Nephron progenitor cell (in vitro differentiated cells): Measurements from ENCODE around the gene C1orf226.

ENCODE experiments used
- DNase-seq: peaks from one replicate; pipeline ENCODE4 v3.0.0; 2021
- H3K27ac Mint-ChIP-seq: 2 replicates; pipeline ENCODE4 v1.8.0; 2021; ENCODE audit warnings: mild to moderate bottlenecking, moderate library complexity, mixed read lengths
- H3K27me3 Mint-ChIP-seq: 2 replicates; pipeline ENCODE4 v1.8.0; 2021; ENCODE audit warnings: mild to moderate bottlenecking, low read depth, mixed read lengths; ENCODE audit not compliant: poor library complexity
- H3K36me3 Mint-ChIP-seq: 2 replicates; pipeline ENCODE4 v1.8.0; 2021; ENCODE audit warnings: low read depth, mixed read lengths
- H3K4me1 Mint-ChIP-seq: 2 replicates; pipeline ENCODE4 v1.8.0; 2021; ENCODE audit warnings: mixed read lengths
- H3K4me3 Mint-ChIP-seq: 2 replicates; pipeline ENCODE4 v1.8.0; 2021; ENCODE audit warnings: mild to moderate bottlenecking, moderate library complexity, mixed read lengths
- H3K9me3 Mint-ChIP-seq: 2 replicates; pipeline ENCODE4 v1.8.0; 2021; ENCODE audit warnings: mild to moderate bottlenecking, moderate library complexity, mixed read lengths
- TF ChIP-seq, protein P1 (sequence below): fragments of 200-600 bp; sonication (generic); IDR thresholded peaks from 2 replicates; pipeline ENCODE4 v1.5.0; 2021; ENCODE audit warnings: antibody characterized with exemption

The C1orf226 gene

DNA sequence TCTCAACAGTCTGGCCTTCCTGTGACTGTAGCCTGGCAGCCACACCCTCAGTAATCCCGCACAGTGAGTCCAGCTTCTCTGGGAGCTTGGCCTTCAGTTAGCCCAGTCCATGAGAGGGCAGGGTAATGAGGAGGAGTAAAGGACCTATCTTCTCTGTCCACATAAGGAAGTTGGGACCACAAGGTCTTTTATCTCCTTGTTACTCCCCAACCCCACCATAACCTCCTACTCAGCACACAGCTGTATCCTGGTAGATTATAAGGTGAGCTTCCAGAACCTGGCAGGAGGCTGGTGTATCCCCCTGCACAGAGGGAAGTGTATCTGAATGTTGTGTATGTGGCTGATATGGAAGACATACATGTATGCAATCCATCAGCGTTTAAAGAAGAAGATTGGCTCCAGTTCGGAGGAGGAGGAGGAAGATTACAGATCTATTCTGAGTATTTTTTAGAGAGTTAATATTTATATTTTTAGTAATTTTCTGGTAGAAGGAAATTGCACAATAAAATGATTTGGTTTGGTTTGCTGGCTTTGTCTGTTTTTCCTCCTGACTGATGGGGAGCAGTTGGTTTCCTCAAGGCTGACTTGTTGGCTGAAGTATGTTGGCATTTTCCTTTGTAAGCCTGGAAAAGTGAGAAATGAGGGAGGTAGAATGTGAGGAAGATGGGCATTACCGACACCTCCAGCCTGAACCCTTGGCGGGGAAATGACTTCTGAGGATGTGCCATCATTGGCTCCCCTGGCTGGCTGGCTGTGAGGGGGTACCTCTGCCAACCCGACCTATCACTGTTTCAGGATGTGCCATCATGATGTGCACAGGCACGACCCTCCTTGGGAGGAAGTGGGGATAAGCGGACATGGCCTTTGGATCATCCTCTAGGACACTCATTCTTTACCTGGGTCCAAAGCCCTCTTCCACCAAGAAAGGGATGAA is 5.0 kb downstream of the C1orf226 start:
- Mint-ChIP-seq H3K4me1 (peaks cover 43% of the 10 kb centered on the region), H3K27me3 (peaks cover 10% of the 10 kb centered on the region), H3K27ac (no peak overlapping the region), H3K9me3 (no peaks in the 10 kb centered on the region), H3K4me3 (no peak overlapping the region), H3K36me3 (peaks cover 4% of the 10 kb centered on the region)
- no peak for DNase-seq
- TF ChIP-seq, protein P1, sequence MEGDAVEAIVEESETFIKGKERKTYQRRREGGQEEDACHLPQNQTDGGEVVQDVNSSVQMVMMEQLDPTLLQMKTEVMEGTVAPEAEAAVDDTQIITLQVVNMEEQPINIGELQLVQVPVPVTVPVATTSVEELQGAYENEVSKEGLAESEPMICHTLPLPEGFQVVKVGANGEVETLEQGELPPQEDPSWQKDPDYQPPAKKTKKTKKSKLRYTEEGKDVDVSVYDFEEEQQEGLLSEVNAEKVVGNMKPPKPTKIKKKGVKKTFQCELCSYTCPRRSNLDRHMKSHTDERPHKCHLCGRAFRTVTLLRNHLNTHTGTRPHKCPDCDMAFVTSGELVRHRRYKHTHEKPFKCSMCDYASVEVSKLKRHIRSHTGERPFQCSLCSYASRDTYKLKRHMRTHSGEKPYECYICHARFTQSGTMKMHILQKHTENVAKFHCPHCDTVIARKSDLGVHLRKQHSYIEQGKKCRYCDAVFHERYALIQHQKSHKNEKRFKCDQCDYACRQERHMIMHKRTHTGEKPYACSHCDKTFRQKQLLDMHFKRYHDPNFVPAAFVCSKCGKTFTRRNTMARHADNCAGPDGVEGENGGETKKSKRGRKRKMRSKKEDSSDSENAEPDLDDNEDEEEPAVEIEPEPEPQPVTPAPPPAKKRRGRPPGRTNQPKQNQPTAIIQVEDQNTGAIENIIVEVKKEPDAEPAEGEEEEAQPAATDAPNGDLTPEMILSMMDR, result no peak

DNA sequence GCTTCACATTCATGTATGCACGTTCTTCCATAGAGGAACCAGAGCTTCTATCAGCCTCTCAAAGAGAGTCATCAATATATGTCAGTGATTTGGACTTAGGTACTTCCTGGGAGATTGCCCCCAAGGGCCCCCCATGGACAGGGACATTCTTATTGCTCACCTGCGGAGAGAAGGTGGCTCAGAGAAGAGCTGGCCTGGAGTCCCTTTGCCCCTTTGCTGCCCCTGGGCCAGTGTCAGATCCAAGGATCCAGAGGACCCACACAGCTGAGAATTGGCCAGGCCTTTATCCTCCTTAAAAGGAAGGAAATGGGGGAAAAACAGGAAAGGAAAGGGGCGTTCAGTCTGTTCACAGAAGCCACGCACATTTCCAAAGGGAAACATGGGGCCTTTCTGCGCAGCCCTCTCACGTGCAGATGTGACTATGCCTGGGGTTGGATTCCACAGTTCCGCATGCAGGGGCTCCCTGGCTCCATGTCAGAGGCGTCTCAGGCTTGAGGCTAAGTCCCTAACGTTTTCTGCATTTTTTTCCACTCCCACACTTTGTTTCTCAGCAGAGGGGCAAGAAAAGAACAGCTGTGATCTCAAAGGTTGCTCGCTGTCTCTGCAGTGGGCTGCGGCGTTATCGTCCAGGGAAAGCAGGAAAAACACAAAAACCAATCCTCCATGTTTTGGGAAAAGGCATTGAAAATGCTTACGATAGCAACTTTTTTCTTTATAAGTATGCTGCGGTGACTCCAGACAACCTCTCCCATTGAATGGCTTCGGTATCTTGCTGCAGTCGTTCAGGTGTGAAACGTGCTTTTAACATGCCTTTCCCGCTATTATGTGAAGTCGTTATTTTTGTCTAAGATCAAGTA is 5.9 kb downstream of the C1orf226 start:
- H3K4me3 Mint-ChIP-seq, result no peak overlapping the region
- peaks cover 4% of the 10 kb centered on the region for H3K36me3 Mint-ChIP-seq
- H3K9me3 Mint-ChIP-seq, result no peaks in the 10 kb centered on the region
- TF ChIP-seq, protein P1, result no peak
- DNase-seq, result no peak
- peaks cover 48% of the 10 kb centered on the region for H3K4me1 Mint-ChIP-seq
- H3K27me3 Mint-ChIP-seq, result peaks cover 14% of the 10 kb centered on the region
- H3K27ac Mint-ChIP-seq, result no peak overlapping the region

DNA sequence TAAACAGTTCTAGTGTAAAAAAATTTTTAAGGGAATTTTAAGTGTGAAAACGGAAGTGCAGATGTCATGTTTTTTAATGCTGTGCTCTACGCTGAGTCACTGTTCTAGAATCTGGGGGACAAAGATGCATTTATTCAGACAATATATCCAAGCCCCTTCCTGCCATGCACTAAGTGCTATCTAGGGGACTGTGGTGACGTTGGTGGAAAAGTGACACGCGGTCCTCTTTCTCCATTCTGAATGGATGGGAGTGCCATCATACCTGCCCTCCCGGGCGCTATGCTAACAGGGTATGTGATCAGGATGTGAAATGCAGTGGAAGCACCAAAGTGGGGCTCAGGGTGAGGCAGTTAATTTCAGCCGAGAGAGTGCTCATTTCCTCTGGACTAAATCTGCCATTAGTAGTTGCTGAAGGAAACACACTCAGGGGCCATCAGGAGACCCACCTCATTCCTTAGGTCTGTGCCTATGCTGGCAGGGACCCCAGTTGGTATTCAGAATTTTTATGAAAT is 6.6 kb downstream of the C1orf226 start:
- no peak overlapping the region for H3K27ac Mint-ChIP-seq
- H3K27me3 Mint-ChIP-seq, result peaks cover 14% of the 10 kb centered on the region
- TF ChIP-seq, protein P1, result no peak
- H3K36me3 Mint-ChIP-seq, result peaks cover 4% of the 10 kb centered on the region
- no peaks in the 10 kb centered on the region for H3K9me3 Mint-ChIP-seq
- DNase-seq, result no peak
- peaks cover 48% of the 10 kb centered on the region for H3K4me1 Mint-ChIP-seq
- no peak overlapping the region for H3K4me3 Mint-ChIP-seq

DNA sequence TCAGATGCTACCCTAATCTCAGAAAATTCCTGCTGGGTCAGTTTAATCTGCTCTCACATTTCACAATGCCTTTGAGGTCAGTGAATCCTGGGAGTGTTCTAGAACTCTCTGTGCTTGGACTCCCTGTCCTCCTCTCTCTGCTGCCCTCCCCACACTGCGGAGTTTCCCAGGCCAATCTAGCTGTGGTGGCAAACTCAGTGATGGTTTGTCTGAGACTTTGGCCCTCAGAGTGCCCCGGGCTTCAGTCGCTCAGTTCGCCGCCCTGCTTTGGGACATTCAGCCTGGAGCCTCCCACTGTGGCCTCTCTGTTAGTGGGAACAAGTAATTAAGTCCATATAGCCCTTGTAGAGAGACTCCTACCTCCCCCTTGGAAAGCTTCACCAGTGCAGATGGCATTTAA is 7.1 kb downstream of the C1orf226 start:
- DNase-seq, result no peak
- peak overlapping the region; percentile 4 for H3K4me3 Mint-ChIP-seq
- H3K4me1 Mint-ChIP-seq, result peaks cover 46% of the 10 kb centered on the region
- H3K27me3 Mint-ChIP-seq, result peaks cover 14% of the 10 kb centered on the region
- H3K36me3 Mint-ChIP-seq, result peaks cover 2% of the 10 kb centered on the region
- no peak overlapping the region for H3K27ac Mint-ChIP-seq
- H3K9me3 Mint-ChIP-seq, result no peaks in the 10 kb centered on the region
- TF ChIP-seq, protein P1, result no peak

DNA sequence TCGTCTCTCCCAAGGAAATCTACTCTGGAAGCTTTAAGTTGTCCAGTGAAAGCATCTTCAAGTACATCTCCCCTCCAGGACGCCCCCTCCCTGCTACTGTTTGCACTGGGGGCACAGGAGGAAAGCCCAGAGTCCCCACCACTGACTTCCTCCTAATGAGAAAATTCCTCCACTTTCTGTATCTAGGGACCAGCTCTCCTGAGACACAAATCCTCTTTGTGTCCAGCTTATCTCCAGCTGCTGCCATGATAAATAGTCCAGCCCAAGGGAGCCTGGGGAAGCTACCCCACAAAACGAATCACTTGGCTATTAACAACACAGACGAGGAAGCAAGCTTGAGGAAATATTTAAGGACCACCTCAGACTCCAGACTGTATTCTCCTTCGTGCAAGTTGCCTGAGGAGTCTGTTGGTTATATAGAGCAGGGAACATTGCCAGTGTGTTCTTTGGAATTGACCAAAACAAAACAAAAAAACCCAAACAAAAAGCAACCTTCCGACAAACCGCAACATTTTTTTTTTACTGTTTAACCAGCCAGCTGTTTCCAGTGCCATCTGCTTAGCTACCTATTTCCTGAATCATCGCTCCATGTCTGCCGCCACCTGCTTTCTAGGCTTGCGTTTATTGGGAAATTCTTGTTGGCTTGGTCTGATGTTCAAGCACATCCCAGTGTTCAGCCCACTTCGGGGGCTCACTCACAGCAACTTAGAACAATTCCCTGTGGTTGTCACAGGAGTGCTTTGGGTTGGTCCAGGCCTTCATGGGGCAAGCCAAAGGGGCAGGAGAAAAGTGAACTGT is 7.7 kb downstream of the C1orf226 start:
- Mint-ChIP-seq H3K9me3 (no peaks in the 10 kb centered on the region), H3K4me1 (peaks cover 40% of the 10 kb centered on the region), H3K27ac (no peak overlapping the region), H3K4me3 (peak overlapping the region; percentile 4), H3K27me3 (peaks cover 14% of the 10 kb centered on the region), H3K36me3 (no peaks in the 10 kb centered on the region)
- TF ChIP-seq, protein P1, result no peak
- DNase-seq, result no peak
